ENCODE data around the gene NPHS1. TPM values are rescaled to one million over a fixed set of nuclear protein-coding genes. Genes with fewer than 3 reads are reported as not detected.

NPHS1 gene
- total and polyA plus RNA-seq, 3 donors from 2014 or later, result 1.8 to 3.8 (median 2.7) TPM

GRCh38 chr19:35885225-35885738, 33.0 kb upstream of the NPHS1 start:
- intact Hi-C loops (cut with DNase I; ENCODE audit: low total_unique reads), result no loop called here

GRCh38 chr19:35883882-35884281, 31.6 kb upstream of the NPHS1 start:
- H3K27ac ChIP-seq, result no peak overlapping the region
- no peak overlapping the region for H3K4me3 ChIP-seq
- no peak for DNase-seq
- no peaks in the 10 kb centered on the region for H3K27me3 ChIP-seq
- H3K9me3 ChIP-seq, result no peaks in the 10 kb centered on the region
- no peaks in the 10 kb centered on the region for H3K4me1 ChIP-seq
- H3K36me3 ChIP-seq (ENCODE audit: low read depth, missing control alignments), result no peaks in the 10 kb centered on the region
- WGBS, 2 donors, result 78 to 83% methylated on average over 2 of the region's 2 CpGs
- intact Hi-C loops (cut with DNase I; ENCODE audit: low total_unique reads), result no loop called here
- TF ChIP-seq POLR2A (IDR thresholded peaks at IDR 0.05), result no peak

More at GRCh38 chr19:35885225-35885738, 33.0 kb upstream of the NPHS1 start:
- Histone ChIP-seq H3K4me1 (no peaks in the 10 kb centered on the region), H3K9me3 (no peaks in the 10 kb centered on the region), H3K27ac (no peak overlapping the region), H3K27me3 (no peaks in the 10 kb centered on the region), H3K4me3 (no peak overlapping the region), H3K36me3 (ENCODE audit: low read depth, missing control alignments) (no peaks in the 10 kb centered on the region)
- TF ChIP-seq POLR2A (IDR thresholded peaks at IDR 0.05) (no peak), CTCF (IDR thresholded peaks at IDR 0.05) (no peak)
- DNase-seq, result no peak
- WGBS, 2 donors, result 90 to 91% methylated on average over 6 of the region's 6 CpGs

GRCh38 chr19:35882114-35882832, 30.0 kb upstream of the NPHS1 start:
- intact Hi-C loops (cut with DNase I; ENCODE audit: low total_unique reads), result no loop called here
- 44 to 52% methylated on average over 8 of the region's 8 CpGs for whole genome bisulfite sequencing, 2 donors
- Histone ChIP-seq H3K36me3 (ENCODE audit: low read depth, missing control alignments) (no peaks in the 10 kb centered on the region), H3K4me1 (no peaks in the 10 kb centered on the region), H3K27ac (no peak overlapping the region), H3K27me3 (no peaks in the 10 kb centered on the region), H3K9me3 (no peaks in the 10 kb centered on the region), H3K4me3 (no peak overlapping the region)
- peak; percentile 41 for DNase-seq
- TF ChIP-seq CTCF (IDR thresholded peaks at IDR 0.05), result peak in 2 of 3 experiments; percentile 24 to 45
- TF ChIP-seq POLR2A (IDR thresholded peaks at IDR 0.05), result no peak

GRCh38 chr19:35879770-35880317, 27.5 kb upstream of the NPHS1 start:
- DNase-seq, result peak; percentile 94
- Histone ChIP-seq H3K4me3 (no peak overlapping the region), H3K36me3 (ENCODE audit: low read depth, missing control alignments) (no peaks in the 10 kb centered on the region), H3K4me1 (no peaks in the 10 kb centered on the region), H3K9me3 (no peaks in the 10 kb centered on the region), H3K27ac (no peak overlapping the region), H3K27me3 (no peaks in the 10 kb centered on the region)
- intact Hi-C loops (cut with DNase I; ENCODE audit: low total_unique reads), result loop anchor here (2.0 kb wide), 1 partner anchor 53 kb away; no protein-coding TSS in a partner anchor
- TF ChIP-seq CTCF (IDR thresholded peaks at IDR 0.05) (no peak), POLR2A (IDR thresholded peaks at IDR 0.05) (no peak)
- WGBS, 2 donors, result 2% methylated on average over 19 to 28 of the region's 28 CpGs

GRCh38 chr19:35879068-35879467, 26.8 kb upstream of the NPHS1 start:
- no peak for DNase-seq
- Histone ChIP-seq H3K27ac (no peak overlapping the region), H3K9me3 (no peaks in the 10 kb centered on the region), H3K4me3 (no peak overlapping the region), H3K27me3 (no peaks in the 10 kb centered on the region), H3K36me3 (ENCODE audit: low read depth, missing control alignments) (no peaks in the 10 kb centered on the region), H3K4me1 (no peaks in the 10 kb centered on the region)
- 30 to 32% methylated on average over 12 to 23 of the region's 23 CpGs for WGBS, 2 donors
- intact Hi-C loops (cut with DNase I; ENCODE audit: low total_unique reads), result no loop called here
- no peak for TF ChIP-seq POLR2A (IDR thresholded peaks at IDR 0.05)
- no peak for TF ChIP-seq CTCF (IDR thresholded peaks at IDR 0.05)

All from testis (tissue), 3 donors.